SK-N-SH (cell line): Measurements from ENCODE around the gene PLD1. TPM values are rescaled to one million over a fixed set of nuclear protein-coding genes. Genes with fewer than 3 reads are reported as not detected.

Source experiments
- CTCF ChIA-PET: fragments of 300-600, 350-600 bp; formaldehyde crosslinking; extraction: SDS; loops from one replicate; lab custom pipeline; 2021; lab: Yijun Ruan, JAX
- POLR2A ChIA-PET: fragments of 350-600 bp; sonication (Branson Sonifier 250); formaldehyde crosslinking; extraction: SDS; loops from one replicate; lab custom pipeline; 2020; ENCODE audit warnings: antibody characterized with exemption, inconsistent platforms; lab: Yijun Ruan, JAX
- DNase-seq: peaks from one replicate; pipeline ENCODE4 v3.0.0; 2012
- H2AFZ ChIP-seq: fragments of 200-600 bp; sonication (generic); 2 replicates; pipeline ENCODE4 v1.8.1; 2016; ENCODE audit warnings: antibody characterized with exemption, mild to moderate bottlenecking, low read depth
- H3F3A ChIP-seq: fragments of 200-600 bp; sonication (generic); replicated peaks from 2 replicates; pipeline ENCODE3; 2016; ENCODE audit warnings: antibody characterized with exemption, mild to moderate bottlenecking; ENCODE audit not compliant: insufficient read depth
- H3K27ac ChIP-seq, 2 experiments: fragments of 200-500 bp in 1 of 2; fragments of 200-600 bp in 1 of 2; sonication (Bioruptor generic) in 1 of 2; sonication (generic), shearing (Covaris generic) in 1 of 2; 2 replicates each; pipeline versions ENCODE4 v1.5.1 to v1.6.1; 2014 to 2016; ENCODE audit warnings: low read depth in 2 of 2, inconsistent platforms in 1 of 2, low read length in 1 of 2, mild to moderate bottlenecking in 1 of 2, mixed read lengths in 1 of 2
- H3K27me3 ChIP-seq: fragments of 200-600 bp; sonication (generic), shearing (Covaris generic); 2 replicates; pipeline ENCODE4 v1.6.1; 2016; ENCODE audit warnings: mixed run types; ENCODE audit not compliant: insufficient read depth
- H3K36me3 ChIP-seq, 2 experiments: fragments of 200-500 bp in 1 of 2; fragments of 200-600 bp in 1 of 2; sonication (Bioruptor generic) in 1 of 2; sonication (generic) in 1 of 2; replicated peaks in 1 of 2; 2 replicates each; pipeline versions ENCODE3 to v1.5.1; 2014 to 2016; ENCODE audit warnings: low read length in 1 of 2, mild to moderate bottlenecking in 1 of 2; ENCODE audit not compliant: insufficient read depth in 2 of 2, control insufficient read depth in 1 of 2
- H3K4me1 ChIP-seq, 2 experiments: fragments of 200-500 bp in 1 of 2; fragments of 200-600 bp in 1 of 2; sonication (Bioruptor generic) in 1 of 2; sonication (generic), shearing (Covaris generic) in 1 of 2; 2 replicates each; pipeline versions ENCODE4 v1.5.1 to v1.6.1; 2014 to 2016; ENCODE audit warnings: low read depth in 1 of 2, low read length in 1 of 2, mixed run types in 1 of 2; ENCODE audit not compliant: insufficient read depth in 2 of 2, control insufficient read depth in 1 of 2
- H3K4me2 ChIP-seq: fragments of 200-600 bp; sonication (generic), shearing (Covaris generic); 2 replicates; pipeline ENCODE4 v1.6.1; 2017; ENCODE audit warnings: mixed run types
- H3K4me3 ChIP-seq, 2 experiments: fragments of 200-500 bp in 1 of 2; fragments of 200-600 bp in 1 of 2; sonication (Bioruptor generic) in 1 of 2; sonication (generic), shearing (Covaris generic) in 1 of 2; 2 replicates each; pipeline versions ENCODE4 v1.5.1 to v1.8.1; 2014 to 2016; ENCODE audit warnings: low read depth in 2 of 2, inconsistent platforms in 1 of 2, low read length in 1 of 2, mild to moderate bottlenecking in 1 of 2, mixed read lengths in 1 of 2, moderate library complexity in 1 of 2
- H3K79me2 ChIP-seq: fragments of 200-600 bp; sonication (generic); 2 replicates; pipeline ENCODE4 v1.8.1; 2017; ENCODE audit warnings: mild to moderate bottlenecking; ENCODE audit not compliant: insufficient read depth
- H3K9ac ChIP-seq: fragments of 200-600 bp; sonication (generic); 2 replicates; pipeline ENCODE4 v1.6.1; 2017; ENCODE audit warnings: mixed run types
- H3K9me2 ChIP-seq: fragments of 200-600 bp; sonication (generic); 2 replicates; pipeline ENCODE4 v1.6.1; 2017; ENCODE audit warnings: mixed run types
- H3K9me3 ChIP-seq: fragments of 200-600 bp; sonication (generic); 2 replicates; pipeline ENCODE4 v1.6.1; 2017; ENCODE audit warnings: mixed run types, mild to moderate bottlenecking, moderate library complexity
- H4K20me1 ChIP-seq: fragments of 200-600 bp; sonication (generic); 2 replicates; pipeline ENCODE4 v1.6.1; 2017; ENCODE audit warnings: mild to moderate bottlenecking, mixed run types; ENCODE audit not compliant: insufficient read depth
- EP300 ChIP-seq, 2 experiments: IDR thresholded peaks; 2 replicates each; pipeline versions ENCODE4 v1.4.0 to v1.6.1; 2012; ENCODE audit warnings: borderline replicate concordance in 1 of 2, low read depth in 1 of 2, low read length in 1 of 2
- EZH2phosphoT487 ChIP-seq: fragments of 200-600 bp; sonication (generic); IDR thresholded peaks from 2 replicates; pipeline ENCODE4 v1.6.1; 2017; ENCODE audit warnings: low read depth, mixed run types, mild to moderate bottlenecking, antibody characterized with exemption, moderate library complexity, borderline replicate concordance
- FOSL2 ChIP-seq: IDR thresholded peaks from 2 replicates; pipeline ENCODE4 v1.4.0; 2012; ENCODE audit warnings: low read depth, mild to moderate bottlenecking, moderate library complexity, borderline replicate concordance
- FOXM1 ChIP-seq: IDR thresholded peaks from 2 replicates; pipeline ENCODE4 v1.4.0; 2012; ENCODE audit warnings: low read depth, mild to moderate bottlenecking
- GATA2 ChIP-seq: sonication (generic); formaldehyde crosslinking; IDR thresholded peaks from 2 replicates; pipeline ENCODE4 v1.5.0; 2020; ENCODE audit warnings: mild to moderate bottlenecking, missing genetic modification reagents
- JUND ChIP-seq: IDR thresholded peaks from 2 replicates; pipeline ENCODE4 v1.4.0; 2012
- MEF2A ChIP-seq: IDR thresholded peaks from 2 replicates; pipeline ENCODE4 v1.4.0; 2012; ENCODE audit warnings: low read depth, borderline replicate concordance
- NFIC ChIP-seq: IDR thresholded peaks from 2 replicates; pipeline ENCODE4 v1.4.0; 2012; ENCODE audit warnings: borderline replicate concordance
- NRF1 ChIP-seq: IDR thresholded peaks from 2 replicates; pipeline ENCODE4 v1.6.1; 2012; ENCODE audit warnings: low read depth, mild to moderate bottlenecking, low read length
- POLR2AphosphoS5 ChIP-seq: IDR thresholded peaks from 2 replicates; pipeline ENCODE4 v1.6.1; 2012; ENCODE audit warnings: low read depth, low read length
- RAD21 ChIP-seq: IDR thresholded peaks from 2 replicates; pipeline ENCODE4 v1.6.1; 2012; ENCODE audit warnings: mild to moderate bottlenecking, low read length
- RFX5 ChIP-seq: IDR thresholded peaks from 2 replicates; pipeline ENCODE4 v1.6.1; 2012; ENCODE audit warnings: mild to moderate bottlenecking, improper control_type of control experiment, low read length
- RXRA ChIP-seq: IDR thresholded peaks from 2 replicates; pipeline ENCODE4 v1.4.0; 2012; ENCODE audit warnings: low read depth, mild to moderate bottlenecking, borderline replicate concordance
- SIN3A ChIP-seq: IDR thresholded peaks from 2 replicates; pipeline ENCODE4 v1.6.1; 2012; ENCODE audit warnings: low read depth, mild to moderate bottlenecking, low read length, moderate library complexity, borderline replicate concordance
- SMC3 ChIP-seq: IDR thresholded peaks from 2 replicates; pipeline ENCODE4 v1.6.1; 2012; ENCODE audit warnings: low read depth, low read length, improper control_type of control experiment
- TAF1 ChIP-seq: IDR thresholded peaks from 2 replicates; pipeline ENCODE4 v1.6.1; 2012; ENCODE audit warnings: low read depth, mild to moderate bottlenecking, low read length, moderate library complexity, borderline replicate concordance
- TCF12 ChIP-seq: IDR thresholded peaks from 2 replicates; pipeline ENCODE4 v1.4.0; 2012
- TEAD4 ChIP-seq: IDR thresholded peaks from 2 replicates; pipeline ENCODE4 v1.4.0; 2012; ENCODE audit warnings: mild to moderate bottlenecking, borderline replicate concordance; ENCODE audit not compliant: insufficient read depth
- WGBS: methylation state at CpG from one replicate; pipeline ENCODE4 v1.1.6; 2017; ENCODE audit warnings: low lambda C conversion rate; 5-methylcytosine and 5-hydroxymethylcytosine counted together
- polyA plus RNA-seq, 3 experiments: library from polyadenylated mRNA; depleted of rRNA; stranded (reverse); fragments of >200 nt; gene quantifications; 2 replicates each; pipeline ENCODE4 v1.2.3, GENCODE V29; 2012
- TF ChIP-seq, protein P1 (sequence below): IDR thresholded peaks from 2 replicates; pipeline ENCODE4 v1.6.1; 2012; ENCODE audit warnings: mild to moderate bottlenecking, low read depth, low read length, moderate library complexity
- TF ChIP-seq, protein P2 (sequence below): fragments of 200-600 bp; sonication (generic); IDR thresholded peaks from 2 replicates; pipeline ENCODE4 v1.6.1; 2017; ENCODE audit warnings: antibody characterized with exemption, mild to moderate bottlenecking, moderate library complexity
- TF ChIP-seq, protein P3 (sequence below): IDR thresholded peaks from 2 replicates; pipeline ENCODE4 v1.4.0; 2012; ENCODE audit warnings: low read depth, borderline replicate concordance
- TF ChIP-seq, protein P4 (sequence below): IDR thresholded peaks from 2 replicates; pipeline ENCODE4; 2012
- TF ChIP-seq, protein P5 (sequence below): IDR thresholded peaks from 2 replicates; pipeline ENCODE4 v1.4.0; 2012; ENCODE audit warnings: low read depth

Gene PLD1
- polyA plus RNA-seq, 1 of the 3 experiments (the other 2 are of a cell fraction), result 6.2 TPM

DNA sequence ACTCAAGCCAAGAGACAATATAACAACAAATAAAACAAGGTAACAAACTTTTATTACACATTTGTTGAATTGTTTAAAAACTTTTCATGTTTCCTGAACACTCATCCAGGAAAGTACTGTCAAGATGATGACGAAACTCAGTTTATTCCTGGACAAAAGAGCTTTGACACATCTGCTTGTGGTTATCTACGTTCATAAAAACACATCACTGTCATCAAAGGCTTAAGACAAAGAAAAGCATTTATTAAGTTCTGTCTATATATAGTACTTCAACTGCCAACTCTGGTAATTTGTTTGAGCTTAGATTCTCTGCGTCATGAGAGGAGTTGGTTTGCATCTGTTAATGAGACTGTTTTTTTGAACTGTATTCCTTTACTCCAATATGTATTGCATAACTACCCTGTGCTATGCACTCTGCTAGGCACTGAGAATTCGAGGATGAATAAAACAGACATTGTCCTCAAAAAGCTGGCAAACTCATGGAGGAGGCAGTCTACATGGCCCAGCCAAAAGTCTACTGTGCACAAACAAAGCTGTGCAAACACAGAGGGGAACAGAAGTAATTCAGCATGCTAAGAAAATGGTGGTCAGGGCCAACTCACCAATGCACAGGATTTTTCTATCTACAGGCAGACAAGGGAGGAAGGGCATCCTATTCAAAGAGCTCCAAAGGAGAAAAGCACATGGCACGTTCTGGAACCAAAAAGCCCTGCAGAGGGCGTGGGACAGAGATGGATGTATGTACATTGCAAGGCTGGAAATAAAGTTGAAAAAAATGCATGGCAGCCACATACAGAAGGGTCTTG lies 21.5 kb downstream of the PLD1 start:
- H3K9me3 ChIP-seq, result no peaks in the 10 kb centered on the region
- H3K9ac ChIP-seq, result peak overlapping the region; percentile 29; the same call in 1 of the 2 replicates
- peak; percentile 93 for TF ChIP-seq MEF2A
- TF ChIP-seq, protein P1, sequence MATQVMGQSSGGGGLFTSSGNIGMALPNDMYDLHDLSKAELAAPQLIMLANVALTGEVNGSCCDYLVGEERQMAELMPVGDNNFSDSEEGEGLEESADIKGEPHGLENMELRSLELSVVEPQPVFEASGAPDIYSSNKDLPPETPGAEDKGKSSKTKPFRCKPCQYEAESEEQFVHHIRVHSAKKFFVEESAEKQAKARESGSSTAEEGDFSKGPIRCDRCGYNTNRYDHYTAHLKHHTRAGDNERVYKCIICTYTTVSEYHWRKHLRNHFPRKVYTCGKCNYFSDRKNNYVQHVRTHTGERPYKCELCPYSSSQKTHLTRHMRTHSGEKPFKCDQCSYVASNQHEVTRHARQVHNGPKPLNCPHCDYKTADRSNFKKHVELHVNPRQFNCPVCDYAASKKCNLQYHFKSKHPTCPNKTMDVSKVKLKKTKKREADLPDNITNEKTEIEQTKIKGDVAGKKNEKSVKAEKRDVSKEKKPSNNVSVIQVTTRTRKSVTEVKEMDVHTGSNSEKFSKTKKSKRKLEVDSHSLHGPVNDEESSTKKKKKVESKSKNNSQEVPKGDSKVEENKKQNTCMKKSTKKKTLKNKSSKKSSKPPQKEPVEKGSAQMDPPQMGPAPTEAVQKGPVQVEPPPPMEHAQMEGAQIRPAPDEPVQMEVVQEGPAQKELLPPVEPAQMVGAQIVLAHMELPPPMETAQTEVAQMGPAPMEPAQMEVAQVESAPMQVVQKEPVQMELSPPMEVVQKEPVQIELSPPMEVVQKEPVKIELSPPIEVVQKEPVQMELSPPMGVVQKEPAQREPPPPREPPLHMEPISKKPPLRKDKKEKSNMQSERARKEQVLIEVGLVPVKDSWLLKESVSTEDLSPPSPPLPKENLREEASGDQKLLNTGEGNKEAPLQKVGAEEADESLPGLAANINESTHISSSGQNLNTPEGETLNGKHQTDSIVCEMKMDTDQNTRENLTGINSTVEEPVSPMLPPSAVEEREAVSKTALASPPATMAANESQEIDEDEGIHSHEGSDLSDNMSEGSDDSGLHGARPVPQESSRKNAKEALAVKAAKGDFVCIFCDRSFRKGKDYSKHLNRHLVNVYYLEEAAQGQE, result no peak
- TF ChIP-seq TAF1, result no peak
- TF ChIP-seq FOXM1, result peak; percentile 68; the same call in 1 of the 2 replicates
- TF ChIP-seq, protein P2, sequence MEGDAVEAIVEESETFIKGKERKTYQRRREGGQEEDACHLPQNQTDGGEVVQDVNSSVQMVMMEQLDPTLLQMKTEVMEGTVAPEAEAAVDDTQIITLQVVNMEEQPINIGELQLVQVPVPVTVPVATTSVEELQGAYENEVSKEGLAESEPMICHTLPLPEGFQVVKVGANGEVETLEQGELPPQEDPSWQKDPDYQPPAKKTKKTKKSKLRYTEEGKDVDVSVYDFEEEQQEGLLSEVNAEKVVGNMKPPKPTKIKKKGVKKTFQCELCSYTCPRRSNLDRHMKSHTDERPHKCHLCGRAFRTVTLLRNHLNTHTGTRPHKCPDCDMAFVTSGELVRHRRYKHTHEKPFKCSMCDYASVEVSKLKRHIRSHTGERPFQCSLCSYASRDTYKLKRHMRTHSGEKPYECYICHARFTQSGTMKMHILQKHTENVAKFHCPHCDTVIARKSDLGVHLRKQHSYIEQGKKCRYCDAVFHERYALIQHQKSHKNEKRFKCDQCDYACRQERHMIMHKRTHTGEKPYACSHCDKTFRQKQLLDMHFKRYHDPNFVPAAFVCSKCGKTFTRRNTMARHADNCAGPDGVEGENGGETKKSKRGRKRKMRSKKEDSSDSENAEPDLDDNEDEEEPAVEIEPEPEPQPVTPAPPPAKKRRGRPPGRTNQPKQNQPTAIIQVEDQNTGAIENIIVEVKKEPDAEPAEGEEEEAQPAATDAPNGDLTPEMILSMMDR, result peak; percentile 22; the same call in 1 of the 2 replicates
- TF ChIP-seq, protein P3, sequence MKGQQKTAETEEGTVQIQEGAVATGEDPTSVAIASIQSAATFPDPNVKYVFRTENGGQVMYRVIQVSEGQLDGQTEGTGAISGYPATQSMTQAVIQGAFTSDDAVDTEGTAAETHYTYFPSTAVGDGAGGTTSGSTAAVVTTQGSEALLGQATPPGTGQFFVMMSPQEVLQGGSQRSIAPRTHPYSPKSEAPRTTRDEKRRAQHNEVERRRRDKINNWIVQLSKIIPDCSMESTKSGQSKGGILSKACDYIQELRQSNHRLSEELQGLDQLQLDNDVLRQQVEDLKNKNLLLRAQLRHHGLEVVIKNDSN, result no peak
- TF ChIP-seq RAD21, result no peak
- TF ChIP-seq RXRA, result 0 out of 2 replicates have a peak, but pooled peaks have one; percentile 30
- TF ChIP-seq TEAD4, result peak; percentile 39; the same call in 1 of the 2 replicates
- TF ChIP-seq, protein P4, sequence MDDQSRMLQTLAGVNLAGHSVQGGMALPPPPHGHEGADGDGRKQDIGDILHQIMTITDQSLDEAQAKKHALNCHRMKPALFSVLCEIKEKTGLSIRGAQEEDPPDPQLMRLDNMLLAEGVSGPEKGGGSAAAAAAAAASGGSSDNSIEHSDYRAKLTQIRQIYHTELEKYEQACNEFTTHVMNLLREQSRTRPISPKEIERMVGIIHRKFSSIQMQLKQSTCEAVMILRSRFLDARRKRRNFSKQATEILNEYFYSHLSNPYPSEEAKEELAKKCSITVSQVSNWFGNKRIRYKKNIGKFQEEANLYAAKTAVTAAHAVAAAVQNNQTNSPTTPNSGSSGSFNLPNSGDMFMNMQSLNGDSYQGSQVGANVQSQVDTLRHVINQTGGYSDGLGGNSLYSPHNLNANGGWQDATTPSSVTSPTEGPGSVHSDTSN, result peak; percentile 92
- TF ChIP-seq NFIC, result no peak
- TF ChIP-seq, protein P5, sequence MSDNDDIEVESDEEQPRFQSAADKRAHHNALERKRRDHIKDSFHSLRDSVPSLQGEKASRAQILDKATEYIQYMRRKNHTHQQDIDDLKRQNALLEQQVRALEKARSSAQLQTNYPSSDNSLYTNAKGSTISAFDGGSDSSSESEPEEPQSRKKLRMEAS, result 0 out of 2 replicates have a peak, but pooled peaks have one; percentile 26
- TF ChIP-seq RFX5, result no peak
- TF ChIP-seq NRF1, result no peak
- peak; percentile 75 for TF ChIP-seq JUND
- no peak for TF ChIP-seq SMC3
- no peak for TF ChIP-seq EZH2phosphoT487
- TF ChIP-seq TCF12, result peak; percentile 98
- peak; percentile 63 for TF ChIP-seq FOSL2
- TF ChIP-seq GATA2 (CRISPR knock-in tag), result no peak
- no peak for TF ChIP-seq SIN3A
- peak; percentile 51 to 78; a peak in 2 of 4 replicates for TF ChIP-seq EP300 (IDR thresholded peaks at IDR 0.05; ENCODE audit: borderline replicate concordance in 1 of 2, low read depth in 1 of 2, low read length in 1 of 2)
- TF ChIP-seq POLR2AphosphoS5, result peak; percentile 61; the same call in 1 of the 2 replicates
- POLR2A ChIA-PET, result no interaction called here
- peak overlapping the region in 1 of 2 experiments; percentile 75; a peak in 2 of 4 replicates for H3K27ac ChIP-seq
- no peaks in the 10 kb centered on the region for H4K20me1 ChIP-seq
- H2AFZ ChIP-seq, result no peak overlapping the region
- H3K4me3 ChIP-seq, result no peak overlapping the region
- H3K9me2 ChIP-seq, result no peaks in the 10 kb centered on the region
- no peaks in the 10 kb centered on the region for H3K79me2 ChIP-seq
- H3K4me1 ChIP-seq, result peaks cover 4 to 32% of the 10 kb centered on the region in 2 experiments; a peak in 3 of 4 replicates
- WGBS, result 55% methylated on average over 6 of the region's 6 CpGs
- H3K27me3 ChIP-seq, result no peaks in the 10 kb centered on the region
- H3K36me3 ChIP-seq, result no peaks in the 10 kb centered on the region
- H3K4me2 ChIP-seq, result peak overlapping the region; percentile 5; the same call in 1 of the 2 replicates
- no peaks in the 10 kb centered on the region for H3F3A ChIP-seq
- DNase-seq, result no peak
- CTCF ChIA-PET, result interaction anchor here (0.6 to 1.8 kb wide), 5 partner anchors 16 to 699 kb away, joined by 3 to 11 read pairs (median 4); no protein-coding TSS in a partner anchor
